DMS79 (cell line): ENCODE results near the gene CA9.

Experiments used
- DNase-seq: peaks from one replicate; lab custom pipeline; 2025; lab: John Stamatoyannopoulos, UW

Gene CA9

GRCh38 chr9:35717132-35717870, 43.6 kb downstream of the CA9 start:
- no peak for DNase-seq

- DNase-seq, result no peak
Observed at GRCh38 chr9:35718721-35719511, 45.2 kb downstream of the CA9 start.

DNA sequence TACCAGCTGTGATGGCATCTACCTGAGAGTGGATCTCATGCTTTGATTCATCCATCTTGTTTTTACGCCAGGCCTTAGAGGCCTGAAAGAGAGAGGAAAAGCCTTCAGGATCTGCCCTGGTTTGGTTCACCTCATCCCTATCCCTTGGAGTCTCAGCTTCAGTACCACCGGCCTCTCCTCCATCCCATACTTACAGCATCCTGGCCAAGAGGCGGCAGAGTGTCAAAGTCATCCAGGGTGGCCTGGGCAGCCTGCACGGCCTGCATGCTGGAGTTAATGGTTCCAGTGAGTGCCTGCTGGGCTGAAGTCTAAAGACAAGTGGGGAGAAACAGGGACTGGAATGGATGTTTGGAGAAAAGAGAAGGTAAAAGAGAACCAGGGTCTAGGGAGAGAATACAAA, 45.8 kb downstream of the CA9 start:
- DNase-seq, result no peak

GRCh38 chr9:35723426-35723825, 49.7 kb downstream of the CA9 start:
- DNase-seq, result no peak

DNA sequence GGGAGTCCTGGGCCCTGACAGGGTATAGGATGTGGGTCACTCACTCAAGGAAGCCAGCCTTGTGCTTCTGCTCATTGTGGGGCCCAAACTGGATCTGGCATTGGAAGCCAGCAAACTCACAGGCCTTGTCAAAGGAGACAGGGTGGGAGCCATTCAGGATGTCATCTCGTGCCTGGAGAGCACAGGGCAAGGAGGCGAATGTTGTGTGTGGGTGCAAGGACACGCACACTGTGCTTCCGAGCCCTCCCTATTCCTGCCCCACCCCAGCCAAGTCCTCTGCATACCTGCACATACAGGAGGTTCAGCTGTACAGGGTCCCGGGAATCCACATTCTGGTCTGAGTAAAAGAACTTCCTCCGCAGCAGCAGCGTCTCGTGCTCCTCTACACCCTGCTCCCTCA, 50.2 kb downstream of the CA9 start:
- DNase-seq, result no peak

GRCh38 chr9:35725362-35725761, 51.6 kb downstream of the CA9 start:
- no peak for DNase-seq

- no peak for DNase-seq
Observed at GRCh38 chr9:35726931-35727330, 53.2 kb downstream of the CA9 start.

- no peak for DNase-seq
Observed at GRCh38 chr9:35727676-35728040, 53.9 kb downstream of the CA9 start.

DNA sequence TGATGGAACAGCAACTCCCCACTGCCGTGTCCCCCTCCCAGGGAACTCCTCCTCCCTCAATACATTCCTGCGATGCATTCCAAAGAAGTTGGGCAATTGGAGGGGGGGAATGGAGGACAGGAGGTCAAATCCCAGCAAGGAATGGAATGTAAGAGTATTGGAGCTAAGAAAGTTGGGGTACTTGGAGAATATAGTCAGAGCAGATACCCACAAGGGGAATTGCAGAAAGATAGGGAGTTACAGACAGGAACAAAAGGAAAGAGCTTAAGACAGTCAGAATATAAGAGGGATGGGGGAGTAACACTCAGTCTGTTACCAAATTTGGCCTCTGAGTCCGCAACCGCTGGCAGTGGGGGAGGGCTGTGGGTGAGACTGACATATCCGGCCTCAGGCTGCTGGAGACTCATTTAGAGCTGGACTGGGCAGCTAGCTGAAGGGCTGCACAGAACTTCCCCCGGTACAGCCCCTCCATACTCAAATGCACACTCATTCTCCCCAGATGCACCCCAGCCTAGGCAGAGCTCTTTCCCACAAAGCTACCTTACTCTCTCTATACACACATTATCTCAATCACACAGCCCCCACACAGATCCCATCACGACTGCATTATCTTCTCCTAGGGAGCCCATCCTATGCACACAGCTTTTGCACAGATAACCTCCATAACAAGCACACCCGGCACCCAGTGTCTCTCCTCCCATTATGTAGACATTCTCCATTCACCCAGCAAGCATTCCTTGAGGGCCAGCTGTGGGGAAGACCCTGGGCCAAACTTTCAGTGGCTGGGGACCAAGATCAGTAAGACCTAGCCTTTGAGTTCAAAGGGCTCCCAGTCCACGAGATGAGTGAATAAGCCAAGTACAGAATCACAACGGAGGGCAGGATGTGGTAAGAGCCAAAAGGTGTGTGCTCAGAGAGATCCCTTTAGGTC, 54.6 kb downstream of the CA9 start:
- no peak for DNase-seq

DNA sequence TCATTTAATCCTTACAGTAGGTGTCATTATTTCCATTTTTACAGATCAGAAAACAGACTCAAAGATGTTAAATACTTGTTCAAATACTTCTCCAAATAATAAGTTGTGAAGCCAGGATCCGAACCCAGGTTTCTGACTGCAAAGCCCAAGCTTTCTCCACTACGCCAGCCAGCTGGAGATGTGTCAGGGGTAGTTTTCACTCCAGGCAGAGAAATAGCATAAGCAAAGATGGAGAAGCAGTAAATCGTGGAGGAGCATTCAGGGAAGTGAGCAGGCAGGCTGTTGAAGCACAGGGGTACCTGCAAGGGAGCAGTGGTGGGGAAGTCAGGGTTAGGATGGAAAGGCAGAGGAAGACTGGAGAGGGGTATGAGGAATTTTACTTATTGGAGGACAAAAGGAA, 55.4 kb downstream of the CA9 start:
- DNase-seq, result no peak

GRCh38 chr9:35729700-35730485, 56.2 kb downstream of the CA9 start:
- no peak for DNase-seq

DNA sequence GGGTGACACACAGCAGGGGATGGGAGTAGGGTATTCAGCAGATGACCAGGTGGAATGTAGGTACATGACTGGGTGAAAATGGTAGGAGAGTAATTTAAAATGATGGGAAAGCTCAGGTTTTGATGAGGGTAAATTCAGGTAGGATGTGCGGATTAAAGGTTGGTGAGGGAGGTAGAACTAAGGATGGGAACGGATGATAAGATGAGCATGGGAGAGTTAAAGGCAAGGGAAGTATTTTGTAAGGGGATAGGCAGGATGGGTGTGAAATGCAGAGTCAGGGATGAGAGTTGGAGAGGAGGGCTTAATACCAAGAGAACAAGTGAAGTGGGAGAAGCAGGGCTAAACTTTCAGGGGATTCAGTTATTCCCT, 56.7 kb downstream of the CA9 start:
- DNase-seq, result no peak
